Subcutaneous adipose tissue (tissue), 4 donors: ENCODE measurements around the gene HOXA2. TPM values are rescaled to one million over a fixed set of nuclear protein-coding genes. Genes with fewer than 3 reads are reported as not detected.

Source experiments
- total RNA-seq, 4 donors: library from RNA; depleted of rRNA; stranded (reverse); fragments of >200 nt; gene quantifications; one replicate each; pipeline ENCODE4 v1.1.0, GENCODE V29; 2016
- TF ChIP-seq, protein P1 (sequence below): fragments of 450-650 bp; IDR thresholded peaks from one replicate; pipeline ENCODE4 v1.5.1; 2016; ENCODE audit warnings: low read depth, mild to moderate bottlenecking, control low read depth, antibody characterized with exemption, moderate library complexity

Gene HOXA2
- total RNA-seq, 4 donors from 2014 or later: 0.51 to 1.7 (median 0.88) TPM; not detected in 1

DNA sequence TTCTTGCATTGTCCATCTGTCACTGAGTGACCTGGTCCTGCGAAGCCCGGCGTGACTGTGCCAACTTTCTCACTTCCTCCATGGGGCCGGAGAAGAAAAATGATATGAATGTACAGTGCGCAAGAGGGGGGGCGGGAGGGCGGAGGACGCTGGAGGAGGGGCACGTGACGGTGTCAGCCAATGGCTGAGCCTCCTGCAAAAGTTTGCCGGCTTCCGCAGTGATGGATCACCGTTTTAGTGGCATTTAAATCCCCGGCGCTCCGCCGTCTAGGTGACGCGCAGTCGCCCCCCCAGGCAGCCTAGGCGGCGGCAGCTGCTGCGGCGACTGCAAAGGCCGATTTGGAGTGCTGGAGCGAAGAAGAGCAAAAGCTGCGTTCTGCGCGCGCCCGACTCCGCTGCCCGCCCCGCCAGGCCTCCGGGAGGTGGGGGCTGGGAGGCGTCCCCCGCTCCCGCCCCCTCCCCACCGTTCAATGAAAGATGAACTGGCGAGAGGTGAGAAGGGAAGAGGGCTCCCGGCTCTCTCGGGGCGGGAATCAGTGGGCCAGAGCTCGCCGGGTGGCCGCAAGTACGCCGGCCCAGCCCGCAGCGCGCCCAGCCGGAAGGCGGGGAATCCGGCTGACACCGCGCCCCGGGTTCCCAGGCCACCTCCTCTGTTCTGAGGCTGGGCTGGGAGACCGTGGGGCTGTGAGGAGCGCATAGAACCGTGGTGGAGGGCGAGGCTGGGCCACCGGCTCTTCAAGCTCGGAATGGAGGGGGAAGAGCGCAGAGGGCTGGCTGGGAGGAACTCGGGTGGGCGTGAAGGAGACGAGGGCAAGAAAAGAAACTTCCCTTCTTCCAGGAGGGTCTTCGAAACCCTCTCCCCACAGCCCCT, 6.4 kb downstream of the HOXA2 start, which contains the start of gene HOXA1:
TSS of gene HOXA1 (minus strand) at position 104 of the 871 bp plus-strand sequence. CDS start at position 16, 88 bp downstream.
- TF ChIP-seq, protein P1, sequence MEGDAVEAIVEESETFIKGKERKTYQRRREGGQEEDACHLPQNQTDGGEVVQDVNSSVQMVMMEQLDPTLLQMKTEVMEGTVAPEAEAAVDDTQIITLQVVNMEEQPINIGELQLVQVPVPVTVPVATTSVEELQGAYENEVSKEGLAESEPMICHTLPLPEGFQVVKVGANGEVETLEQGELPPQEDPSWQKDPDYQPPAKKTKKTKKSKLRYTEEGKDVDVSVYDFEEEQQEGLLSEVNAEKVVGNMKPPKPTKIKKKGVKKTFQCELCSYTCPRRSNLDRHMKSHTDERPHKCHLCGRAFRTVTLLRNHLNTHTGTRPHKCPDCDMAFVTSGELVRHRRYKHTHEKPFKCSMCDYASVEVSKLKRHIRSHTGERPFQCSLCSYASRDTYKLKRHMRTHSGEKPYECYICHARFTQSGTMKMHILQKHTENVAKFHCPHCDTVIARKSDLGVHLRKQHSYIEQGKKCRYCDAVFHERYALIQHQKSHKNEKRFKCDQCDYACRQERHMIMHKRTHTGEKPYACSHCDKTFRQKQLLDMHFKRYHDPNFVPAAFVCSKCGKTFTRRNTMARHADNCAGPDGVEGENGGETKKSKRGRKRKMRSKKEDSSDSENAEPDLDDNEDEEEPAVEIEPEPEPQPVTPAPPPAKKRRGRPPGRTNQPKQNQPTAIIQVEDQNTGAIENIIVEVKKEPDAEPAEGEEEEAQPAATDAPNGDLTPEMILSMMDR: no peak

DNA sequence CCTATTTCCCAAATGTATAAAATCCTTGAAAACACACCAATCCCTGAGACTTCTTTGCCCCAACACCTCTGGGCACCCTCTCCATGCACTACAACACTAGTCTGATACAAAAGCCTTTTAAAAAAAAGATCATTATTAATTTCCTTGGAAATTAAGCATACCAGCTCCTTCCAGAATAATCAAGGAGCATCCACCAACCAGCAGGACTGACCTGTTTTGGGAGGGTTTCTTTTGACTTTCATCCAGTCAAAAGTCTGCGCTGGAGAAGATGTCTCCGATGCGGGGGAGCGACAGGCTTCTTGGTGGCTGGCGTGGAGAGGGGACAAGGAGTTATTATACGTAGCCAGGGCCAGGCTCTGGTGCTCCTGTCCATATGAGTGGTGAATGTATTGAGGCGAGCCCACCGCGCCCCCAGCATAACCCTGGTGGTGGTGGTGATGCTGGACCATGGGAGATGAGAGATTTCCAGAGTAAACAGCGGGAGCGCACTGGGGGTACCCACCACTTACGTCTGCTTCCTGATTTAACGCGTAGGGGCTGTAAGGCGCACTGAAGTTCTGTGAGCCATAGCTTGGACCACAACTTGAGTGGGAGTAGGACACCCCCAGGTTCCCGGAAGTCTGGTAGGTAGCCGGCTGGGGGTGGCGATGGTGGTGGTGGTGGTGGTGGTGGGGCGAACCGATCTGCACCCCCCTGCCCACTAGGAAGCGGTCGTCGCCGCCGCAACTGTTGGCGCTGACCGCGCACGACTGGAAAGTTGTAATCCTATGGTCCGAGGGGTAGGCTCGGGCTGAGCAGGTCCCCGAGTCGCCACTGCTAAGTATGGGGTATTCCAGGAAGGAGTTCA, 7.2 kb downstream of the HOXA2 start:
- TF ChIP-seq, protein P1: no peak

- TF ChIP-seq, protein P1: no peak
Observed at GRCh38 chr7:27094304-27095049, 8.0 kb downstream of the HOXA2 start.

DNA sequence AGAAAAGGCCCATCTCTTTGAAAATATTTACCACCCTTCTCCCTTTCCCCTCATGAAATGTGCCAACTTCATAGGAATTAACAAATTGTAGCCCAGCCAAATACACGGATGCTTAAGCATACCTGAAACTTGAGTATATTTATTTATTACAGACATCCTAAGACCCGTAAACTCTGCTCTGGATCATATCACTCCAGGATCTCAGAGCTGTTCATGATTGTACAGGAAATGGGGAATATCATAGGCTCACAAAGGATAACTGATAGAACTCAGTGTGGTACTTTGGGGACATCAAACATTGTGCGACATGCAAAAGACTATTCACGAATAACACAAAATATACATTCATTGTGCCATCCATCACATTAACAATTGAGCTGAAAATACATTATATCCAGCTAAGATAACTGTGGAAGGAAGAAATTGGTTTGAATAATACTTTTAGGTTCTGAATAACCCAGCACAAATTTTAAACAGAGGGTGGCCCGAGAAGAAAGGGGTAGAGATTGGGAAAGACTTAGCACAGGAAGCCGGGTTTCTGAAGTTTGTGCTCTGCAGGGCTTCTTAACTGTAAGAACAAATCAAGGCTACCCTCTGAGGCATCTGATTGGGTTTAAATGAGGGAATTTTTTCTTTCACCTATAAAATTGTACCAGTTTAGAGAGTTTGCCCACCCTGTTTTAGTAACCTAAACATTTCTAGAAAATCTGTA, 9.1 kb downstream of the HOXA2 start:
- TF ChIP-seq, protein P1: no peak

GRCh38 chr7:27092819-27093110, 9.7 kb downstream of the HOXA2 start:
- TF ChIP-seq, protein P1: no peak

DNA sequence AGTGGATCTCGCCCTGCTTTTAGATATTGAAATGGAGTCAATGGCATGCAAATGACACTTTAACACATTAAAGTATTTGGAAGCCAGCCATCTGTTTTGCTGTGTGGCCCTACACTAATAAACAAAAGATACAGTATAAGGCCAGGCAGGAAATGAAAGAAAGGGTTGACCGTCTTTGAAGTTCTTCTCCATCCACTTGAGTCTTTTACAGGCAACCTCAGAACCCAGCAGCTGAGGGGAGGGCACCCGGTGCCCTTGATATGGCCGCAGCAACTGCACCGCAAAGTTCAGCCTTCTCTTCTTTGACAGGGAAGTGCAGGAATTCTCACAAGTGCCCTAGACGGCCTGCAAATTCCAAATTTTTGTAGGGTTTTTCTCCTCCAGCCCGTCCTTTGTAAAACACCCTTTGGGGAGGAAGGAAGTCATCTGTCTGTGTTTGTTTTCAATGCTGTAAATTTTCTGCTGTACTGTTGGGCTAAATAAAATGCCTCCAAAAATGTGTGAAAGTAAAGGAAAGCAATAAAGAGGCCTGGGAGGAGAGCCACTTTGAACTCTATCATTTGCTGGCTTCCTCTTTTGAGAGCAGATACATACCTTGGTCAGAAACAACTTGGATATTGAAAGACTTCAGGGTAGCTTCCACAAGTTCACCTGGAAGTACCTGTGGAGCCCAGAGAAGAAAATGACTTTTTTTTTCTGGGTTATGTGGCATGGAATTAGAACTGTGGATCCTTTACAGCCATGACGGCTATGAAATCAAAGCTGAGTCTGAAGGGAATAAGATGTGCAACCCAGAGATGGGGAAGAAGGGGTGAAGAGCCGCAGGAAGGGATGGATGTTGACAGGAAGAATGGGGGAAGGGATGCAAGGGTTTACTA, 10.3 kb downstream of the HOXA2 start:
- TF ChIP-seq, protein P1: no peak
